ELR (cell line): ENCODE results near the gene PTPN5.
A peak's percentile ranks its signal among the peaks of the same experiment; 100 is the strongest.

Source experiments
- DNase-seq: peaks from one replicate; pipeline ENCODE4 v3.0.0-alpha.2; 2015; ENCODE audit warnings: low read depth

Gene PTPN5

GRCh38 chr11:18773104-18773503 lies 18.5 kb downstream of the PTPN5 start:
- DNase-seq: no peak

DNA sequence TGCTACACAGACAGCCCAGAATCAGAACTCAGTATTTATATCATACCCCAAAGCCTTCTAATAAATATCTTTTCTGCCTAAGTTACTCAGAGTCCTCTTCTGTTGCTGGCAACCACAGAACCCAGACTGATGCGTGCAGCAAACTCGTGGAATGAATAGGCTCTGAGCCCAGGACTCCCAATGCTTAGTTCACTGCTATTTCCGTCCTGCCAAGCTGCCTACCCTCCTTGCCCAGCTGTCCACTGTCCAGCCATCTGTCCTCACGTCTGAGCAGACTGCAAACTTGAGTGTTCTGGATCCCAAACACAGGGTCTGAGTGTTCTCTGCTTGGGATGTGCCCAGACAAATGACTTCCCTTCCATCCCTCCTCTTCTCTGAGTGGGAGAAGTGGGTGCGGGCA lies 19.4 kb downstream of the PTPN5 start:
- no peak for DNase-seq

GRCh38 chr11:18771266-18772035 lies 20.1 kb downstream of the PTPN5 start:
- DNase-seq: no peak

GRCh38 chr11:18770479-18771125 lies 21.0 kb downstream of the PTPN5 start:
- DNase-seq: no peak

GRCh38 chr11:18769802-18770456 lies 21.7 kb downstream of the PTPN5 start:
- no peak for DNase-seq

DNA sequence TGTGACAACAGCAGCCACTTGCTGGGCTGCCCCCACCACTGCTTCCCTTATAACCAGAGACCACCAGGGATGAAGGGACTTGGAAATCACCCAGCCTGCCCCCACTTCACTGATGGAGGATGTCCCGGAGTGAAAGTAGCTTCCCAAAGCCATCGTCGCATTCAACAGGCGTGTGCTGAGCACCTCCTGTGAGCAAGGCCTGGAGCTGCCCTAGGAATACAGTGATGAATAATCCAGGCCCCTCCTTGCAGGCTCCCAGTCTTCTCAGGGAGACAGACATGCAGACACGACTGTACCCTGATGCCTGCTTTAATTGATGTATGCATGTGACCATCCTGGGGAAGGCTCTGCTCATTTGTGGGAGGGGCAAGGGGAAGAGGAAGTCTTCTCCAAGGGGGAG lies 22.6 kb downstream of the PTPN5 start:
- no peak for DNase-seq

DNA sequence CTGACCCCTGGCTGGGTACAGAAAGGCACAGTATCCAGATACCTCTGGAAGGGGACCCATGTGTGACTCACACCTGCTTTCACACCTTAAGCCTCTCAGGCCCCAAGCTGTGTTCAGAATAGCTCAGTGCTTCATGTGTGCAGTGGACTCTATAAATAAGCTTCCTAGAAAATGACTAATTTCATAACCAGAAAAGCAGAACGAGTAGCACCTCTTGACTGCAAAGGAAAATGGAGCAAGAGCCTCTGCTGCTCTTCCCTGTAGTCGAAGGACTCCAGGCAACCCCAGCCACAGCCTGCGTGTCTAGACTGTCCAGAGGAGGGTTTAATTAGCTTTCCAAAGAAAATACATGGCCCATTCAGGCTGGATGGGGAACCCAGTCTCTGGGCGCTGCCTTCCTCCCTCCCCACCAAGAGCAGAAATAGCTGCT lies 23.1 kb downstream of the PTPN5 start:
- no peak for DNase-seq

GRCh38 chr11:18766015-18766414 lies 25.6 kb downstream of the PTPN5 start:
- no peak for DNase-seq

DNA sequence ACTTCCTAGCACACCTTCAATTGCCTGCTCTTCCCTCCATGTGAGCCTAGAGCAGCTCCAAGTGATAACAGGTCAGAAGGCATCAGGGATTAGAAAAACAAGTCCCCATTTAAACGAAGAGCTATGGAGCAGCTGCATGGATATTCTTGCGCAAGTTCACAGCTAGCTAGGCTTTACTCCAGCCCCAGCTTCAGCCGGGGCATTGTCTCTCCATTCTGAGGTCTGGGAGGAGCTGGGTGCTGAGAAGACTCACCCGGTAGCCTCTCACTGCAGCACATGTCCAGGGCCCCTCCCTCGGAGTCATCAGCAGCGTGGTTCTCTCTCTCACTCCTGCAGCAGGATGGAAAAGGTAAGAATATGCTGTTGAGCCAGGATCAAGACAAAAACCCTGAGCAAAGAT lies 26.0 kb downstream of the PTPN5 start:
- no peak for DNase-seq

- DNase-seq: no peak
Observed at GRCh38 chr11:18761741-18762140, 29.9 kb downstream of the PTPN5 start.

DNA sequence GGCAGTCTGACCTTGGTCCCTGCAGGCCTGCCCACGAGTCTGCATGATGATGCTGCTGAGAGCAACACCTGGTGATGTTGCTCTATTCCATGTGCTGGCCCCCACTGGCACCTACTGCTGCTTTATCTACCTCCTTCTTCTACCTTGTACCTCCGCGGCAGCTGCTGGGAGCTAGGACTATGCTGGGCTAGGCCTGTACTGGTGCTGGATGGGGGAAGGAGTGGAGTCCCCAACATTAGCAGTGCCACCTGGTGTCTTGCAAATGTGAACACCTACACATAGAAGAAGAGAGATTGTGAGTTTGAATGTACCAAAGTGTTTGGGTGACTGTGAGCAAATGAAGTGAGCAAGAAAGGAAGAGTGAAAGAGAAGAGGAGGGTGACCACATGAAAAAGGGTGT lies 30.5 kb downstream of the PTPN5 start:
- no peak for DNase-seq

GRCh38 chr11:18757811-18758210 lies 33.8 kb downstream of the PTPN5 start:
- no peak for DNase-seq

DNA sequence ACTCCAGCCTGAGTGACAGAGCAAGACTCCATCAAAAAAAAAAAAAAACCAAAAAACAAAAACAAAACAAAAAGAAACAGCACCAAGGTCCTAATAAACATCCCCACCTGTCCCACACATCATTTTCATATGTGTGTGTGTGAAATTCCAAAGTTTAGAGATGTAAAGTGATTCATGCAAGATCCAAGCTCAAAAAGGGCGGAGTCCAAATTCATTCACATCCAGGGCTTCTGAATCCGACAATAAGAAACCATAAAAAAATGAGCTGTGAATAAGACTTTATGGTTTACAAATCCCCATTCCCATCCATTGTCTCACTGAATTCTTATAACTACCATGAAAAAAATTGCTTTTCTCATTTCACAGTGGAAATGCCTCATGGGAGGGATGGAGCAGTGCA lies 34.7 kb downstream of the PTPN5 start:
- DNase-seq: peak; percentile 27

GRCh38 chr11:18754308-18754707 lies 37.3 kb downstream of the PTPN5 start:
- peak; percentile 53 for DNase-seq

GRCh38 chr11:18752502-18752901 lies 39.1 kb downstream of the PTPN5 start:
- DNase-seq: no peak

GRCh38 chr11:18750944-18751343 lies 40.7 kb downstream of the PTPN5 start:
- DNase-seq: no peak

DNA sequence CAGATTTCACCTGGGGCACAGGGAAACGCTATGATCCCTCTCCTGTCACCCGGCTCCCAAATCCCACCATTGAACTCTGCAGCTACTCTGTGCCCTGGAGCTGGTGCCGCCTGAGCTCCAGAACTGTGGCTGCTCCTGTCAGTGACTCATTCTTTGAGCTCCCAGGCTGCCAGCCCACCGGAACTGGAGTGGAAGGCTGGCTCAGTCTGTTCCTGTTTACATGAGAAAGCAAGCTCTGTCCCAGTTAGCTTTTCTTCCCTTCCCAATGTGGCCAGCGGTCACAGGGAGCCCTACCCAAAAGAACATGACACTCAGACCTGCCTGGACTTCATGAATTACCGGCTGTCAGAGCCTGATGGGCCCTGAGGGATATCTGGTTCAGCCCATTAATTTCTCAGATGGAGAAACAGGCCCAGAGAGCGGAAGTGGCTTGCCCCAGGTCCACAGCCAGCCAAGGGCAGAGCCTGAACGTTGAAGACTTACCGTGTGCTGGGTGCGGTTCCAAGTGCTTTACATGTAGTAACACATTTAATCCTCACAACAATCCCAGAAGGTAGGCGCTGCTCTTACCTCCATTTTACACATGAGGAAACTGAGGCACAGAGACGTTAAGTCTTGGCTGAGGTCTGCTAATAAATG lies 41.8 kb downstream of the PTPN5 start:
- peak; percentile 86 for DNase-seq

- DNase-seq: peak; percentile 13
Observed at GRCh38 chr11:18748766-18749365, 42.7 kb downstream of the PTPN5 start.

- no peak for DNase-seq
Observed at GRCh38 chr11:18745251-18745650, 46.3 kb downstream of the PTPN5 start.

DNA sequence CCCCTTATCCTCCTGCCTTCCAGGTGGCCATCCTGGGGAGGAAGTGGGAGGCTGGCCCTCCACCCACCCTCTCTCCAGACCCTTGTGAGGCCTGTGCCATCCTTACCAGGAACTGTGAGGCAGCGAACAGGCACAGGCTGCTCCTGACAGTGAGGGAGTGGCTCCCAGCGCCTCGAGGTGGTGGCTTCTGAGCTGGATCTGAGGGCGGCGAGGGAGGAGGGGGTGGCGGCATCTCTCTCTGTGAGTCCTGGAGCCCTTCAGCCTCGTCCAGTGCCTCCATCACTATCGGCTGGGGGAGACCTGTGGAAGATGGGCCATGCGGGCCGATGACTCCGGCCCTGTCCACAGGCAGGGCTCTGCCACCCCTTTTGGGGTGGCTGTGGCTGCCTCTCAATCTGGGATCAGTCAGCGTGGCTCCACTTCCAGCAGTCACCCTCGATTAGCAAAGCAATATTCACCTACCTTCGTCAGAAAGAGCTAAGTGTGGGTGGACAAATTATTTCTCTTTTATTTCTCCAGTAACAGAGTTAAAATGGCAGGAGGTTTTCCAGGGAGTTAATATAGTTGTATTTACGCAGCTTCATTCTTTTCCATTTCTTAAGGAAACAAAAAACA lies 47.6 kb downstream of the PTPN5 start:
- DNase-seq: no peak

DNA sequence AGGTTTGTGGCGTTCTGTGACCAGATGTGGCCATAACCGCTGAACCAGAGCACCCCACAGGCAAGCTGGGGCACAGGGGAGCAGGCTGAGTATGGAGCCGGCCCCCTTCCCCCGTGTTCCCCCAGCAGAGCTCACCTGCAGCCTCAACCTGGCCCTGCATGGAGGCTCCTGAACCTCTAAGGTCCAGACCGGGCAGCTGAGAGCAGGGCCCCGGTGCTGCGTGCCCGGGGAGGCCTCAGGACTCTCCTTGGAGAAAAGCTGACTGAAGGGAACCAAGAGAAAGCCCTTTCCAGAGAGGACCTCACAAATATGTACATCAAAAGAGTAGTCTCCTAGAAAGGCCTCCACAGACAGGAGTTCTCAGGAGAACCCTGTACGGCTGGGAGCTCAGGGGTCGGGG lies 48.2 kb downstream of the PTPN5 start:
- DNase-seq: no peak

GRCh38 chr11:18741783-18742182 lies 49.8 kb downstream of the PTPN5 start:
- DNase-seq: no peak
